Measurements from ENCODE around the gene HP1BP3.
"Not testable (repeated sequence)": the region's sequence is repeated elsewhere in the genome, so short reads cannot be mapped to it uniquely, and the experiment has no call there.

HP1BP3 gene, protein sequence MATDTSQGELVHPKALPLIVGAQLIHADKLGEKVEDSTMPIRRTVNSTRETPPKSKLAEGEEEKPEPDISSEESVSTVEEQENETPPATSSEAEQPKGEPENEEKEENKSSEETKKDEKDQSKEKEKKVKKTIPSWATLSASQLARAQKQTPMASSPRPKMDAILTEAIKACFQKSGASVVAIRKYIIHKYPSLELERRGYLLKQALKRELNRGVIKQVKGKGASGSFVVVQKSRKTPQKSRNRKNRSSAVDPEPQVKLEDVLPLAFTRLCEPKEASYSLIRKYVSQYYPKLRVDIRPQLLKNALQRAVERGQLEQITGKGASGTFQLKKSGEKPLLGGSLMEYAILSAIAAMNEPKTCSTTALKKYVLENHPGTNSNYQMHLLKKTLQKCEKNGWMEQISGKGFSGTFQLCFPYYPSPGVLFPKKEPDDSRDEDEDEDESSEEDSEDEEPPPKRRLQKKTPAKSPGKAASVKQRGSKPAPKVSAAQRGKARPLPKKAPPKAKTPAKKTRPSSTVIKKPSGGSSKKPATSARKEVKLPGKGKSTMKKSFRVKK

DNA sequence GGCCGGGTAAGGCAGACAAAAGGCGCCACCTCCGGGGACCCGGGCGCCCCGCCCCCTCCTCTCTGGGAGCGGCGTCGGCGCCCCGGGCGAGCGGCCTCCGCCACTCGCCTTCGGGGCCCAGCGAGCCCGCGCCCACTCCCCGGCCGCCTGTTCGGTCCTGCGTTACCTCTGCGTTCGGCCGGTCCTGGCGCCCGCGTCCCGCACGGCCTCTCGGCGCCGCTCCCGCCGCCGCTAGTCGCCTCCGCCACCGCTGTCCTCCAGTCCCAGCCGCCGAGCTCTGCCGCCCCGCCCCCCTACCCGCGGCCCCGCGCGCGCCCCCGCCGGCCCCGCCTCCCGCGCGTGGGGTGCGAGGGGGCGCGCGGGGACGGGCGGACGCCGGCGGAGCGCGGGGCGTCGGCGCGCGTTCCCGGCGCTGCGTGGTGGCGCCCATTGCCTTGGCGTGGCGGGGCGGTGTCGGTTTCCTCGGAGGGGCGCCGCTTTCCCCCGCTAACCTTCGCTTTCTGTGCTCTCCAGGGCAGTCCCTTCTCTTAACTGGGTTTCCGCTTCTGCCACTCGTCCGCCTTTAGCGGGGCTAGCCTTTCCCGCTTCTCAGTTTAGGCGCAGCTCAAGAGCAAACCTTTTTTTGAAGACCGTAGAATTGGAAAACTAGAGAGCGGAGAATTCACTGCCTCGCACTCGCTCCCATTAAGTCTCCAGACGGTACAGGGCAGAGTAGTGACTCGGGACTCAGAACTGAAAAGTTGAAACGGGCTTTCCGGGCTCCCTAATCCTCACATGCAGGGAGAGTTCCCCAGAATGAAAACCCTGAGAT, at the start of gene HP1BP3:
TSS of gene HP1BP3 (minus strand) at position 279 of the 811 bp plus-strand sequence. CDS start 6,867 bp downstream, outside the sequence.
- H3K4me3 ChIP-seq (ENCODE audit: low read depth, low read length): peak within 1 kb of the TSS; percentile 77
- DNase-seq (ENCODE audit: low read depth): peak; percentile 16

DNA sequence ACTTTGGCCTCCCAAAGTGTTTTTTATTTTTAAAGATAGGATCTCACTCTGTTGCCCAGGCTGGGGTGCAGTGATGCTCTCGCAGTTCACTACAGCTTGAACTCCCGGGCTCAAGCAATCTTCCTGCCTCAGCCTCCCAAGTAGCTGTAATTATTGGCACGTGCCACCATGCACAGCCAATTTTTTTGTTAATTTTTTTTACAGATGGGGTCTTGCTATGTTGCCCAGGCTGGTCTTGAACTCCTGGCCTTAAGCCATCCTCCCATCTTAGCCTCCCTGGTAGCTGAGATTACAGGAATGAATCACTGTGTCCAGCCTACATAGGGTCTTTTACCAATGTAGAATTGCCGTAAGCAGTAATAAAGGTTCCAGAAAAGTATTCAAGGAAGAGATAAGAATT, 49.1 kb upstream of the HP1BP3 start:
- no peak for DNase-seq (ENCODE audit: low read depth)
- H3K4me3 ChIP-seq (ENCODE audit: low read depth, low read length): no peak overlapping the region

DNA sequence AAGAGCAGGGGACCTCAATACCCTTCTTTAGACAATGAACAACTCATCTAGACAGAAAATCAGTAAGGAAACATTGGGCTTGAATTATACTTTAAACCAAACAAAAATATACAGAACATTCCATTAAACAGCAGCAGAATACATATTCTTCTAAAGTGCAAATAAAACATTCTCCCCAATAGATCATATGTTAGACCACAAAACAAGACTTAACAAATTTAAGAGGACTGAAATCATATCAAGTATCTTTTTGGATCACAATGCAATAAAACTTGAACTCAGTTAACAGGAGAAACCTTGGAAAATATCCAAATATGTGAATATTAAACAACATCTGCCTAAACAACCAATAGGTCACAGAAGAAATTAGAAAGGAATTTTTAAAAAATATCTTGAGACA, 47.7 kb upstream of the HP1BP3 start:
- DNase-seq (ENCODE audit: low read depth): no peak
- no peak overlapping the region for H3K4me3 ChIP-seq (ENCODE audit: low read depth, low read length)

DNA sequence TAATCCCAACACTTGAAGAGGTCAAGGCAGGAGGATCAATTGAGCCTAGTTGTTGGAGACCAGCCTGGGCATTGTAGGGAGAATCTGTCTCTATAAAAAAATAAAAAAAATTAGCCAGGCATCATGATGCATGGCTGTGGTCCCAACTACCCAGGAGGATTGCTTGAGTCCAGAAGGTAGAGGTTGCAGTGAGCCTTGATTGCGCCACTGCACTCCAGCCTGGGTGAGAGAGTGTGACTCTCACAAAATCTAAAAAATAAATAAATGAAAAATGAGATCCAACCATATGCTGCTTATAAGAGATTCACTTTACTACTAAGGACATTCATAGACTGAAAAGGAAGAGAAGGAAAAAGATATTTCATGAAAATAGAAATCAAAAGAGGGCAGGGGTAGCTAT, 47.1 kb upstream of the HP1BP3 start:
- DNase-seq (ENCODE audit: low read depth): no peak

GRCh38 chr1:20830378-20830777, 43.3 kb upstream of the HP1BP3 start:
- no peak for DNase-seq (ENCODE audit: low read depth)
- no peak overlapping the region for H3K4me3 ChIP-seq (ENCODE audit: low read depth, low read length)

More for the DNA sequence above, 47.1 kb upstream of the HP1BP3 start:
- no peak overlapping the region for H3K4me3 ChIP-seq (ENCODE audit: low read depth, low read length)

GRCh38 chr1:20829946-20830345, 42.8 kb upstream of the HP1BP3 start:
- no peak for DNase-seq (ENCODE audit: low read depth)
- H3K4me3 ChIP-seq (ENCODE audit: low read depth, low read length): no peak overlapping the region

GRCh38 chr1:20829531-20829930, 42.4 kb upstream of the HP1BP3 start:
- no peak for DNase-seq (ENCODE audit: low read depth)
- H3K4me3 ChIP-seq (ENCODE audit: low read depth, low read length): no peak overlapping the region

GRCh38 chr1:20823845-20824244, 36.7 kb upstream of the HP1BP3 start:
- no peak for DNase-seq (ENCODE audit: low read depth)
- no peak overlapping the region for H3K4me3 ChIP-seq (ENCODE audit: low read depth, low read length)

DNA sequence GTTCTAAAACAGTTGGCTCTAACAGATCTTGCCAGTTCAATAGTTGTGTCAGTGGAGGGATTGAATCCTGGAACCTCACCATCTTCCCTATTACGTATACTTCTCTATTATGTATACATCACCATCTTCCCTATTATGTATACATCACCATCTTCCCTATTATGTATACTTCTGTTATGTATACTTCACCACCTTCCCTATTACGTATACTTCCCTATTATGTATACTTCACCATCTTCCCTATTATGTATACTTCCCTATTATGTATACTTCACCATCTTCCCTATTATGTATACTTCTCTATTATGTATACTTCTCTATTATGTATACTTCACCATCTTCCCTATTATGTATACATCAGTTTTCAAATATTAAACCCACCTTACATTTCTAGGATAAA, 34.4 kb upstream of the HP1BP3 start:
- no peak overlapping the region for H3K4me3 ChIP-seq (ENCODE audit: low read depth, low read length)
- no peak for DNase-seq (ENCODE audit: low read depth)

DNA sequence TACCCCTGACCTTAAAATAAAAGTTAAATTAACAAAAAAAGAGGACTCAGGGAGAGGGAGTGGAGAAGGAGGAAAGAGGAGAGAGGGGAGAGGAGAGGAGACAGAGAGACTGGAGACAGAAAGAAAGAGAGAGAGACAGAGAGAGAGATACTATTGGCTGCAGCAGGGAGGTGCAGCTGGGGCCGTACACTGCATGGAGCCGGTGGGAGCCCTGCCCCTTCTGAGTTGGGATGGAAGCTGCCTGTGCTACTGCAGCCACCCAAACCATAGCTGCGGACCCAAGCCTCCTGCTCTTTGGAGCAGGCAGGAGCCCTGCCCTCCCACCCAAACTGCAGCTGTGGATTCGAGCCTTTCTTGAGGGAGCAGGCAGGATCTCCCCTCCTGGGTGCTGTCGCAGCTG, 32.7 kb upstream of the HP1BP3 start:
- no peak for DNase-seq (ENCODE audit: low read depth)
- H3K4me3 ChIP-seq (ENCODE audit: low read depth, low read length): no peak overlapping the region

DNA sequence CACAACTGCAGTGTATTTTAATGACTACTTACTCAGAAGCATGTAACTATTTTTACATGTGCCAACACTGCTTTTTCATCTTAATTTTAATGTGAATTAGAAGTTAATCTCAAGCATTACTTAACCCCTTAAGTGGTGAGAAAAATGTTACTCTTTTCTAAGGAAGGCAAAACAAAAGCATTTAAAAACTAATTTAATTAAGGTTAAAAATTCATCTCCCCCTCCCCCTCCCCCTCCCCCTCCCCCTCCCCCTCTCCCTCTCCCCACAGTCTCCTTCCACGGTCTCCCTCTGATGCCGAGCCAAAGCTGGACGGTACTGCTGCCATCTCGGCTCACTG, 27.4 kb upstream of the HP1BP3 start:
- H3K4me3 ChIP-seq (ENCODE audit: low read depth, low read length): no peak overlapping the region
- no peak for DNase-seq (ENCODE audit: low read depth)

GRCh38 chr1:20811916-20812315, 24.8 kb upstream of the HP1BP3 start:
- no peak overlapping the region for H3K4me3 ChIP-seq (ENCODE audit: low read depth, low read length)
- no peak for DNase-seq (ENCODE audit: low read depth)

DNA sequence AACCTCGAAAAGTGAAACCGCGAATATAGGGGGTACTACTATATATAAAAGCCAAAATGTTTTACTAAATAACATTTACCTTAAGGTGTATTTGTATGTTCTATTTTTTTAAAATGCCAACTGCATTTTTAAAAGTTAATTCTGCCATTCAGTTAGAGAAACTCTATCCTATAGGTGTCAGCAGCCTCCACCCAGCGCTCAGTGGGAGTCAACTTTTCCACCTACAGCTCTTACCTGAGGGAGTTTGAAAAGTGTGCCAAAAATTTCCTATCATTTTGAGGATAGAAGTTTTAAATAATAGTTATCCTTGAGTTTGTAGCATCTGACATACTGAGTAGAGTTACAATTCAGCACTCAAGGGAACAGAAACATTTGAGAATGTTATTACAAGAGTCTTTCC, 6.1 kb upstream of the HP1BP3 start:
- no peak overlapping the region for H3K4me3 ChIP-seq (ENCODE audit: low read depth, low read length)
- DNase-seq (ENCODE audit: low read depth): no peak

GRCh38 chr1:20792196-20792595, 5.1 kb upstream of the HP1BP3 start:
- DNase-seq (ENCODE audit: low read depth): peak; percentile 57
- H3K4me3 ChIP-seq (ENCODE audit: low read depth, low read length): no peak overlapping the region

GRCh38 chr1:20790785-20791184, 3.7 kb upstream of the HP1BP3 start:
- no peak overlapping the region for H3K4me3 ChIP-seq (ENCODE audit: low read depth, low read length)
- no peak for DNase-seq (ENCODE audit: low read depth)

- H3K4me3 ChIP-seq (ENCODE audit: low read depth, low read length): not testable (repeated sequence)
Measured at GRCh38 chr1:20789598-20789997, 2.5 kb upstream of the HP1BP3 start.

GRCh38 chr1:20787840-20788795, 1.0 kb upstream of the HP1BP3 start:
- peak; percentile 32 for DNase-seq (ENCODE audit: low read depth)
- peak overlapping the region; percentile 77 for H3K4me3 ChIP-seq (ENCODE audit: low read depth, low read length)

More at GRCh38 chr1:20789598-20789997, 2.5 kb upstream of the HP1BP3 start:
- DNase-seq (ENCODE audit: low read depth): not testable (repeated sequence)

DNA sequence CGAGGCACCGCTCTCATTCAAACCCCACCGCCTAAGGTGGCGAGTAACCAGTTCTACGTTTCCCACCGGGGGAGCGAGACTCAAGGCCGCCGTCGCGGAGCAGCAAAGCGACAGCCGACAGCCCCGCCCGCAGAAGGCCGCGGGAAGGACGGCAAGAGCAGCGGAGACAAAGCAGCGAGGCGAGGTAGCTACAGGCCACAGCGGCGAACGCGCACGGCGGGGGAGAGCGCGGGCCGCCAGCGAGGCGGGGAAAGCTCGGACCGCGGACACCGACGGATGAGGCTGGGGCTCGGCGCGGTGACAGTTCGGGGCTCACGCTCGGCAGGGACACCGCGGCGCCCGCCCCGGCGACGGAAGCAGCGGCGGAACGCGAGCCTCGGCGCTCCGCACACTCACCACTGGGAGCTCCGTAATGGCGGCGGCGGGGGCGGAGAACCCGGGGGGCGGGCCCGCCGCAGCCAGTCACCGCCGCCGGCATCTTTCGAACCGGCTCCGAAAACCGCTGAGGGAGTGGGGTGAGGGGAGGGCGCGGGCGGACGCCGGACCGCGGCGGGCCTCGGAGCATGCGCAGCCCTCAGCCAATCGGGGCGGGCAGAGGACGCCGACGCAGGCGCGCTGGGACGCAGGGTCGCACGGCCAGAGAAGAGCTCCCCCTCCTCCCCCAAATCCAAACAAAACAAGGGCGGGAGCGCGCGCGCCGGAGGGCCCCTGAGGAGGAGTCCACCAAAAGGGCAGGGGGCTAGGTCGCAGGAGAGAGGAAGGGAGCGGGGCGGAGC, 666 bp downstream of the HP1BP3 start:
- DNase-seq (ENCODE audit: low read depth): peak; percentile 79
- peak overlapping the region; percentile 77 for H3K4me3 ChIP-seq (ENCODE audit: low read depth, low read length)

GRCh38 chr1:20785907-20786252, 1.2 kb downstream of the HP1BP3 start:
- H3K4me3 ChIP-seq (ENCODE audit: low read depth, low read length): peak overlapping the region; percentile 77
- DNase-seq (ENCODE audit: low read depth): no peak

Data from skeletal muscle cell (primary cell).